ENCODE results near the gene EMC10.

DNA sequence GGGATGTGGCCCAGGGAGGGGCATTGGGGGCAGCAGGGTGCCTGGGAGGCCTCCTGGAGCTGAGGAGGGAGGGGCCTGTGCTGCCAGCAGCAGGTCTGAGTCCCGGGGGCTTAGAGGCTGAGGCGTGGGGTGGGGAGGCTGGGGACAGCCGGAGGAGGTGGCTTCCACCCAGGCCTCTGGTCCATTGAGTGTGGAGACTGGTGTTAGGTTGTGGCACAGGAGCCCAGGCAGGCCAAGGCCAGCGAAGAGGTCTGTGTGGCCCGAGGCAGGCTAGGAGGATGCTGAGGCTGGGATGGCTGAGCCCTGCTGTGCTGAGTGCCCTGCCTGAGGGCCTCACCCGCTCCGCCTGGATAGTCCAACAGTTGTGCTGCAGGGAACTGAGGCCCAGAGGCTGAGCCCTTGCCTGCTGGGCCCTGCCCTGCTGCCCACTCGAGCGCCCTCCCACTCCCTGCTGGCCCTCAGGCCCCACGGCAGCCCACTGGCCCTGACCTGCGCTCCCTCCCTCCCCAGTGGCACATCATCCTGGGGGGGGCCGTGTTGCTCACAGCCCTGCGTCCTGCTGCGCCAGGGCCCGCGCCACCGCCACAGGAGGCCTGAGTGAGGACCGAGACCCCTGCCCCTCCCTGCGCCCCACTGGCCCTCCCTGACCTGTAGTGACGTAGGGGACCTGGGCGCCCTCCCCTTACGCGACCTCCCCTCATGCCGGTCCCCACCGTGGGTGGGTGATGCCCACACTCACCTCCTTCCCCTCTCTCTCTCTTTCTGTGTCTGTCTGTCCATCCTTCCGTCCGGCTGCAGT lies 5.2 kb downstream of the EMC10 start:
- TF ChIP-seq, protein P1, sequence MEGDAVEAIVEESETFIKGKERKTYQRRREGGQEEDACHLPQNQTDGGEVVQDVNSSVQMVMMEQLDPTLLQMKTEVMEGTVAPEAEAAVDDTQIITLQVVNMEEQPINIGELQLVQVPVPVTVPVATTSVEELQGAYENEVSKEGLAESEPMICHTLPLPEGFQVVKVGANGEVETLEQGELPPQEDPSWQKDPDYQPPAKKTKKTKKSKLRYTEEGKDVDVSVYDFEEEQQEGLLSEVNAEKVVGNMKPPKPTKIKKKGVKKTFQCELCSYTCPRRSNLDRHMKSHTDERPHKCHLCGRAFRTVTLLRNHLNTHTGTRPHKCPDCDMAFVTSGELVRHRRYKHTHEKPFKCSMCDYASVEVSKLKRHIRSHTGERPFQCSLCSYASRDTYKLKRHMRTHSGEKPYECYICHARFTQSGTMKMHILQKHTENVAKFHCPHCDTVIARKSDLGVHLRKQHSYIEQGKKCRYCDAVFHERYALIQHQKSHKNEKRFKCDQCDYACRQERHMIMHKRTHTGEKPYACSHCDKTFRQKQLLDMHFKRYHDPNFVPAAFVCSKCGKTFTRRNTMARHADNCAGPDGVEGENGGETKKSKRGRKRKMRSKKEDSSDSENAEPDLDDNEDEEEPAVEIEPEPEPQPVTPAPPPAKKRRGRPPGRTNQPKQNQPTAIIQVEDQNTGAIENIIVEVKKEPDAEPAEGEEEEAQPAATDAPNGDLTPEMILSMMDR (IDR thresholded peaks at IDR 0.05) = no peak
- no peak for TF ChIP-seq POLR2A (IDR thresholded peaks at IDR 0.05)

Measured in suprapubic skin (tissue), 3 donors.